PFSK-1 (cell line): ENCODE results near the gene NEK10.

Experiments
- FOXP2 ChIP-seq: optimal IDR thresholded peaks from 2 replicates; pipeline ENCODE3; 2011; ENCODE audit warnings: borderline replicate concordance, control low read depth, inconsistent platforms; ENCODE audit not compliant: insufficient read depth; ENCODE audit errors: extremely low read length, extremely low read depth
- POLR2AphosphoS5 ChIP-seq: IDR thresholded peaks from 2 replicates; pipeline ENCODE4 v1.6.1; 2012; ENCODE audit warnings: low read depth, mild to moderate bottlenecking, control low read depth, low read length, moderate library complexity
- SIN3A ChIP-seq: IDR thresholded peaks from 2 replicates; pipeline ENCODE4 v1.6.1; 2012; ENCODE audit warnings: mild to moderate bottlenecking, low read length, moderate library complexity, borderline replicate concordance; ENCODE audit not compliant: insufficient read depth
- TAF1 ChIP-seq: IDR thresholded peaks from 2 replicates; pipeline ENCODE4 v1.6.1; 2012; ENCODE audit warnings: low read length, control low read depth, borderline replicate concordance; ENCODE audit not compliant: insufficient read depth
- TF ChIP-seq, protein P1 (sequence below), 2 experiments: IDR thresholded peaks; 2 replicates each; pipeline versions ENCODE4 v1.6.1 to v1.8.0; 2011 to 2012; ENCODE audit warnings: low read depth in 2 of 2, low read length in 2 of 2, control low read depth in 1 of 2, inconsistent platforms in 1 of 2, mild to moderate bottlenecking in 1 of 2, moderate library complexity in 1 of 2; ENCODE audit not compliant: insufficient read depth in 1 of 2

The NEK10 gene

DNA sequence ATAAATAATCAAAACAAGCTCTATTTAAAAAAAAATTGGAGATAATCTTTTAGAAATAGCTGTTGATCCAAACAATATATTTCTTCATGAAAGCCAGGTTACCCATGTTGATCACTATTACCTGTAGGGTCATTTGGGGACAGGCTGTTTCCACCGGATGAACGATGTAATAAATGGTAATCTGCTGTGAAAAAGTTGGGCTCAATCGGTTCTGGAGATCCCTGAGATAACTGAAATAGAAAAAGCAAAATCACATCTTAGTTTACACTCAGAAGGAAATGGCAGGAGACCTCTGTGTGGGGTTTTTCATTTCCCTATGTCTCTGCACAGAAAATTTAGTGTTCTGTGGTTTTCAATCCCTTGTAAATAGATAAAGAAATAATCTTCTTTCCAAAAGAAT is 249.5 kb downstream of the NEK10 start:
- TF ChIP-seq POLR2AphosphoS5 (no peak), SIN3A (no peak), TAF1 (no peak), FOXP2 (no peak)
- TF ChIP-seq, protein P1, sequence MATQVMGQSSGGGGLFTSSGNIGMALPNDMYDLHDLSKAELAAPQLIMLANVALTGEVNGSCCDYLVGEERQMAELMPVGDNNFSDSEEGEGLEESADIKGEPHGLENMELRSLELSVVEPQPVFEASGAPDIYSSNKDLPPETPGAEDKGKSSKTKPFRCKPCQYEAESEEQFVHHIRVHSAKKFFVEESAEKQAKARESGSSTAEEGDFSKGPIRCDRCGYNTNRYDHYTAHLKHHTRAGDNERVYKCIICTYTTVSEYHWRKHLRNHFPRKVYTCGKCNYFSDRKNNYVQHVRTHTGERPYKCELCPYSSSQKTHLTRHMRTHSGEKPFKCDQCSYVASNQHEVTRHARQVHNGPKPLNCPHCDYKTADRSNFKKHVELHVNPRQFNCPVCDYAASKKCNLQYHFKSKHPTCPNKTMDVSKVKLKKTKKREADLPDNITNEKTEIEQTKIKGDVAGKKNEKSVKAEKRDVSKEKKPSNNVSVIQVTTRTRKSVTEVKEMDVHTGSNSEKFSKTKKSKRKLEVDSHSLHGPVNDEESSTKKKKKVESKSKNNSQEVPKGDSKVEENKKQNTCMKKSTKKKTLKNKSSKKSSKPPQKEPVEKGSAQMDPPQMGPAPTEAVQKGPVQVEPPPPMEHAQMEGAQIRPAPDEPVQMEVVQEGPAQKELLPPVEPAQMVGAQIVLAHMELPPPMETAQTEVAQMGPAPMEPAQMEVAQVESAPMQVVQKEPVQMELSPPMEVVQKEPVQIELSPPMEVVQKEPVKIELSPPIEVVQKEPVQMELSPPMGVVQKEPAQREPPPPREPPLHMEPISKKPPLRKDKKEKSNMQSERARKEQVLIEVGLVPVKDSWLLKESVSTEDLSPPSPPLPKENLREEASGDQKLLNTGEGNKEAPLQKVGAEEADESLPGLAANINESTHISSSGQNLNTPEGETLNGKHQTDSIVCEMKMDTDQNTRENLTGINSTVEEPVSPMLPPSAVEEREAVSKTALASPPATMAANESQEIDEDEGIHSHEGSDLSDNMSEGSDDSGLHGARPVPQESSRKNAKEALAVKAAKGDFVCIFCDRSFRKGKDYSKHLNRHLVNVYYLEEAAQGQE (IDR thresholded peaks at IDR 0.05; ENCODE audit: insufficient read depth in 1 of 2, low read depth in 2 of 2, low read length in 2 of 2), result no peak

DNA sequence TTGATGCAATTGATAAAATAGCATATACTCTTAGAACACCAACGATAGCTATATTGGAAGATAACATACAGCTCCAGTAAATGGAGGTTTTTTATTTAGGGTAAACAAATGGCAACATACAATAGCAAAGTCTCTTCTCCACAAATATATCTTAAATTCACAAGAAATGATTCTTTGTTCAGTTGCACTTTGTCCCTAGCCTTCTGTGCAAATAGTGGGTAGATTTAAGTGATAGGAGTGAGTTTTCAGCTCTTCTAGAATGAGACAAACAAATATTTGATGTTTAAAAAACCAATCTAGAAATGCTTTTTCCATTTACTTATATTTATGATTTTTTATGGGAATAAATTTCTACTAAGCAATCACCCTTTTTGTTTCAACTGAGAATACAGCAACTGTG is 253.8 kb downstream of the NEK10 start:
- no peak for TF ChIP-seq POLR2AphosphoS5
- TF ChIP-seq SIN3A, result no peak
- no peak for TF ChIP-seq TAF1
- TF ChIP-seq FOXP2, result no peak
- TF ChIP-seq, protein P1 (IDR thresholded peaks at IDR 0.05; ENCODE audit: insufficient read depth in 1 of 2, low read depth in 2 of 2, low read length in 2 of 2), result no peak

DNA sequence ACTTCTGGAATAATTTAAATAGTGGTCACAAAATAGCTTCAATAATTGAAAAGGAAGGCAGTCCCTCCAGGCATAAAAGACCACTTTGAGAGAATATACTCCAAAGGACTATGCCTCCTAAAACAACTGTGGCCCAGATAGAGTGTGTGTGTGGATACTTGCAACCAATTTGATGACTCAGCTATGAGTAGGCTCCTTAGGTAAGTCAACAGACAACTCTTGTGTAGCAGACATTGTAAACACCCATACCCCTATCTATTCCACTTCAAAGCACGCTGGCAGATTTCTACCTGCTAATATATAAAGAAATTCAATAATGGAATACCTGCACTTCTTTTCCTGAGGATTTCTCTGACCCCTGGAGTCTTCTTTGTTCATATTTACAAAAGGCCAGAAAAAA is 254.5 kb downstream of the NEK10 start:
- no peak for TF ChIP-seq POLR2AphosphoS5
- no peak for TF ChIP-seq FOXP2
- TF ChIP-seq, protein P1 (IDR thresholded peaks at IDR 0.05; ENCODE audit: insufficient read depth in 1 of 2, low read depth in 2 of 2, low read length in 2 of 2), result no peak
- no peak for TF ChIP-seq TAF1
- no peak for TF ChIP-seq SIN3A

DNA sequence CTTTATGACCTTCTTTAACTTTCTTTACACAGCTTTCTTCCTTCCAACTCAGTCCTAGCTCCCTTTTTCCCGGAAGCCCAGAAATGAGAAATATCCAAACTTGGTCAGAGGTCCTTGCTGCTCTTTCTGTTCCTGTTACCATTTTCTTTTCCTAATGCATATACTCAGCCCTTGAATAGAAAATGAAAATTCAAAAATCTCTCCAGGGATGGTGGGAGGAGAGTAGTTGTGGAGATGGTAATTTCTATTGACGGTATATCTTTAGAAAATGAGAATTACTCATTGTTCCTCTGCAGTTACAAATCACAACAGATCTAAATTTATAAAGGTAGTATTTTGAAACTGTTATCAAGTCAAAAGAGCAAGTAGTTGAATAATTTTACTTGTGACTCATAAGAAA is 255.1 kb downstream of the NEK10 start:
- TF ChIP-seq SIN3A (no peak), POLR2AphosphoS5 (no peak), FOXP2 (no peak), TAF1 (no peak)
- TF ChIP-seq, protein P1 (IDR thresholded peaks at IDR 0.05; ENCODE audit: insufficient read depth in 1 of 2, low read depth in 2 of 2, low read length in 2 of 2), result no peak

DNA sequence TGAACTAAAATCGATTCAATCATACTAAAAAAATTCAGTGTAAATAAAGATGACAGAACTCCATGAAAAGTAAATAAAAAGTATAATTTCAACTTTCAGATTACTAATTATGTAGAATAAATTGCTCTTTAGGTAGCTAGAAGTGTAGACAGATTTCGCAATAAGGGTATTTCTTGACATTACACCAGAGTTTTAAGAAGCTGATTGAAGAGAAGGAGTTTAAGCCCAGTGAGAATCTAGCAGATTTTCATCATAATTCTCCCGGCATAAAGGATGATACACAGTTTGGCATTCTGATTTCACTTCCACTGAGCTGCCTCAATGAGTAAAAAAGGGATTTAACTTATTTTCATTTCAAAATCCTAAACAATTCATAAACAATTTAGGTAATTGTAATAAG is 259.2 kb downstream of the NEK10 start:
- TF ChIP-seq, protein P1 (IDR thresholded peaks at IDR 0.05; ENCODE audit: insufficient read depth in 1 of 2, low read depth in 2 of 2, low read length in 2 of 2), result no peak
- TF ChIP-seq FOXP2, result no peak
- no peak for TF ChIP-seq SIN3A
